ENCODE measurements around the gene CLCA1. TPM values are rescaled to one million over a fixed set of nuclear protein-coding genes. Genes with fewer than 3 reads are reported as not detected.

CLCA1 gene
- total and polyA plus RNA-seq, 3 donors from 2014 or later, result 0.12 to 0.88 (median 0.55) TPM

- DNase-seq, result no peak
- H3K4me3 ChIP-seq, result no peak within 1 kb of the TSS
- TF ChIP-seq CTCF (IDR thresholded peaks at IDR 0.05) (no peak), POLR2A (IDR thresholded peaks at IDR 0.05) (no peak)
Observed at GRCh38 chr1:86423873-86424272, 44.9 kb upstream of the CLCA1 start, which contains the start of gene CLCA2. CLCA2 (plus strand) TSS chr1:86424171; CDS start chr1:86424248, 77 bp downstream.

GRCh38 chr1:86429122-86429725, 39.5 kb upstream of the CLCA1 start:
- H3K36me3 ChIP-seq (ENCODE audit: low read depth, missing control alignments), result no peaks in the 10 kb centered on the region
- no peak overlapping the region for H3K27ac ChIP-seq
- no peak for TF ChIP-seq POLR2A (IDR thresholded peaks at IDR 0.05)
- no peak for TF ChIP-seq CTCF (IDR thresholded peaks at IDR 0.05)
- intact Hi-C loops (cut with DNase I; ENCODE audit: low total_unique reads), result no loop called here
- DNase-seq, result no peak
- no peaks in the 10 kb centered on the region for H3K4me1 ChIP-seq
- no peak overlapping the region for H3K4me3 ChIP-seq
- no peaks in the 10 kb centered on the region for H3K9me3 ChIP-seq
- 76 to 84% methylated on average over 7 of the region's 7 CpGs for WGBS, 2 donors
- H3K27me3 ChIP-seq, result no peaks in the 10 kb centered on the region

More at GRCh38 chr1:86423873-86424272, 44.9 kb upstream of the CLCA1 start, which contains the start of gene CLCA2:
- no peaks in the 10 kb centered on the region for H3K9me3 ChIP-seq
- no peak within 1 kb of the TSS for H3K27ac ChIP-seq
- no peaks in the 10 kb centered on the region for H3K27me3 ChIP-seq
- no peaks in the 10 kb centered on the region for H3K36me3 ChIP-seq (ENCODE audit: low read depth, missing control alignments)
- intact Hi-C loops (cut with DNase I; ENCODE audit: low total_unique reads), result no loop called here
- no peaks in the 10 kb centered on the region for H3K4me1 ChIP-seq

DNA sequence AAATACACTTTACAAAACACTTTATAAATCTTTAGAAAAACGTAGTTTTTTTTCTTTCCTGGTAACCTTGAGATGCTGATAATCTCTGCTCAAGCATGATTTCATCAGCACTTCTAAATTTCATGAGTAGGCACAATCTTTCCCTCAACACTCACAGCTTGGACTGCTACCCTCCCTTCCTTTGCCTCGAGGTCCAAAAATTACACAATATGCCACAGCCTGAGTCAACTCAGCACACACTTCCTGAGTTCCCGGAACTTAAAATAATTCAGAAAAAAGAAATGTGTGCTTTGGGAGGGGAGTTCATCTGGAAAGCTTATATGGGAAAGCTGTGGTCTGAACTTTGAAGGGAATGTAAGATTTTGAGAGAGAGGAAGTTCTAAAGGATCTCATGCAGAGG, 38.9 kb upstream of the CLCA1 start:
- intact Hi-C loops (cut with DNase I; ENCODE audit: low total_unique reads), result no loop called here
- H3K27ac ChIP-seq, result no peak overlapping the region
- 32 to 43% methylated on average over 3 of the region's 3 CpGs for WGBS, 2 donors
- H3K36me3 ChIP-seq (ENCODE audit: low read depth, missing control alignments), result no peaks in the 10 kb centered on the region
- no peaks in the 10 kb centered on the region for H3K27me3 ChIP-seq
- H3K4me1 ChIP-seq, result no peaks in the 10 kb centered on the region
- H3K4me3 ChIP-seq, result no peak overlapping the region
- DNase-seq, result peak; percentile 25
- H3K9me3 ChIP-seq, result no peaks in the 10 kb centered on the region
- TF ChIP-seq CTCF (IDR thresholded peaks at IDR 0.05), result no peak
- TF ChIP-seq POLR2A (IDR thresholded peaks at IDR 0.05), result no peak

DNA sequence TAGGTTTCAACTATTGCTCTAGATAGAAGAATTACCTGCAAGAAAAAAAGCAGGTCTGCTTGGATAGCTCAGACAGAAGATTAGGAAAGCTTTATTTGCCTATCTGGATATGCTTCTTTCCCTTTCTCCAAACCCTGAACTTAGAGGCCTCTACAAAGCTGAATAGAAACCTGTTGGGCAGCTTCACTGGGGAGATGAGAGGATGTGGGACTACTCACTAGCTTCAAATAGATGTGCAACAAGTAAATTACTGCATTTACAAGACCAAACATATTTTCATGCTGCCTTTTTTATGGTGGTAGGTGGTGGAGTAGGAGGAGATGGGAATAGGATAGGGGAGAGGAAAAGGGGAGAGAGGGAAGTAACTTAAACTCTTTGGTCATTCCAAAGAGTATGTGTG, 38.4 kb upstream of the CLCA1 start:
- H3K4me1 ChIP-seq, result no peaks in the 10 kb centered on the region
- intact Hi-C loops (cut with DNase I; ENCODE audit: low total_unique reads), result no loop called here
- no peaks in the 10 kb centered on the region for H3K9me3 ChIP-seq
- DNase-seq, result no peak
- no peak overlapping the region for H3K4me3 ChIP-seq
- TF ChIP-seq CTCF (IDR thresholded peaks at IDR 0.05) (no peak), POLR2A (IDR thresholded peaks at IDR 0.05) (no peak)
- H3K36me3 ChIP-seq (ENCODE audit: low read depth, missing control alignments), result no peaks in the 10 kb centered on the region
- H3K27ac ChIP-seq, result no peak overlapping the region
- no peaks in the 10 kb centered on the region for H3K27me3 ChIP-seq

GRCh38 chr1:86434059-86434458, 34.7 kb upstream of the CLCA1 start:
- intact Hi-C loops (cut with DNase I; ENCODE audit: low total_unique reads), result no loop called here

More at GRCh38 chr1:86434059-86434458, 34.7 kb upstream of the CLCA1 start:
- H3K27me3 ChIP-seq, result no peaks in the 10 kb centered on the region
- TF ChIP-seq CTCF (IDR thresholded peaks at IDR 0.05), result no peak
- TF ChIP-seq POLR2A (IDR thresholded peaks at IDR 0.05), result no peak
- H3K36me3 ChIP-seq (ENCODE audit: low read depth, missing control alignments), result no peaks in the 10 kb centered on the region
- H3K4me3 ChIP-seq, result no peak overlapping the region
- no peaks in the 10 kb centered on the region for H3K9me3 ChIP-seq
- no peaks in the 10 kb centered on the region for H3K4me1 ChIP-seq
- H3K27ac ChIP-seq, result no peak overlapping the region
- no peak for DNase-seq

Measured in testis (tissue), 3 donors.